Glomerular endothelial cell (primary cell): ENCODE data around the gene QDPR. TPM values are rescaled to one million over a fixed set of nuclear protein-coding genes. Genes with fewer than 3 reads are reported as not detected.

Experiments
- DNase-seq: peaks from one replicate; pipeline ENCODE4 v3.0.0-alpha.2; 2011; ENCODE audit warnings: low read depth, low spot score; ENCODE audit errors: extremely low read depth
- total RNA-seq: library from RNA; depleted of rRNA; stranded (reverse); fragments of >200 nt; gene quantifications from 2 replicates; pipeline ENCODE4 v1.2.3, GENCODE V29; 2015

The QDPR gene
- total RNA-seq, 1 donor from 2014 or later: 23.7 TPM

DNA sequence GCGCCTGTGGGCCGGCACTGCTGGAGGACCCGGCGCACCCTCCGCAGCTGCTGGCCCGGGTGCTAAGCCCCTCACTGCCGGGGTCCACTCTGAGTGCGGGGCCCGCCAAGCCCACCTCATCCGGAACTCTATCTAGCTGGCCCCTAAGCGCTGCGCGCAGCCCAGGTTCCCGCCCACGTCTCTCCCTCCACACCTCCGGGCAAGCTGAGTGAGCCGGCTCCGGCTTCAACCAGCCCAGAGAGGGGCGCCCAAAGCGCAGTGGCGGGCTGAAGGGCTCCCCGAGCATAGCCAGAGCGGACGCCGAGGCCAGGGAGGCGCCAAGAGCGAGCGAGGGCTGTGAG lies 75.2 kb downstream of the QDPR start:
- no peak for DNase-seq

Other genes with a start within 250 kb of the QDPR start
- gene CLRN2, start 3.1 kb upstream of the QDPR start, total RNA-seq: not detected in 2 replicates
- gene LAP3, start 65.1 kb upstream of the QDPR start, total RNA-seq: 134 and 268 TPM in 2 replicates
- 6.0 and 9.3 TPM in 2 replicates for gene MED28, start 102.6 kb upstream of the QDPR start, total RNA-seq